ENCODE data around the gene TAF11L9. TPM values are rescaled to one million over a fixed set of nuclear protein-coding genes. Genes with fewer than 3 reads are reported as not detected.

TAF11L9 gene
- total RNA-seq, 2 experiments from 2014 or later: not detected

Other genes with a start within 250 kb of the TAF11L9 start
- not detected for gene TAF11L2, start 96.2 kb downstream of the TAF11L9 start, total RNA-seq
- not detected for gene TAF11L3, start 76.0 kb downstream of the TAF11L9 start, total RNA-seq
- gene TAF11L4, start 72.6 kb downstream of the TAF11L9 start, total RNA-seq: not detected
- gene TAF11L5, start 69.2 kb downstream of the TAF11L9 start, total RNA-seq: not detected
- gene TAF11L6, start 65.7 kb downstream of the TAF11L9 start, total RNA-seq: not detected
- gene TAF11L7, start 8.6 kb downstream of the TAF11L9 start, total RNA-seq: not detected
- gene TAF11L8, start 3.4 kb downstream of the TAF11L9 start, total RNA-seq: not detected
- gene TAF11L10, start 3.4 kb upstream of the TAF11L9 start, total RNA-seq: not detected
- gene TAF11L11, start 9.8 kb upstream of the TAF11L9 start, total RNA-seq: not detected
- gene TAF11L12, start 16.0 kb upstream of the TAF11L9 start, total RNA-seq: not detected
- not detected for gene TAF11L13, start 37.7 kb upstream of the TAF11L9 start, total RNA-seq
- not detected for gene TAF11L14, start 40.1 kb upstream of the TAF11L9 start, total RNA-seq